ENCODE measurements around the gene DTYMK.

GRCh38 chr2:241627675-241628074 lies 58.9 kb downstream of the DTYMK start:
- TF ChIP-seq CTCF (IDR thresholded peaks at IDR 0.05; ENCODE audit: insufficient read depth, low read depth, low read length): no peak
- TF ChIP-seq EZH2 (IDR thresholded peaks at IDR 0.05; ENCODE audit: insufficient read depth, low read length): no peak
